ENCODE results near the gene CXXC5.

Gene CXXC5

DNA sequence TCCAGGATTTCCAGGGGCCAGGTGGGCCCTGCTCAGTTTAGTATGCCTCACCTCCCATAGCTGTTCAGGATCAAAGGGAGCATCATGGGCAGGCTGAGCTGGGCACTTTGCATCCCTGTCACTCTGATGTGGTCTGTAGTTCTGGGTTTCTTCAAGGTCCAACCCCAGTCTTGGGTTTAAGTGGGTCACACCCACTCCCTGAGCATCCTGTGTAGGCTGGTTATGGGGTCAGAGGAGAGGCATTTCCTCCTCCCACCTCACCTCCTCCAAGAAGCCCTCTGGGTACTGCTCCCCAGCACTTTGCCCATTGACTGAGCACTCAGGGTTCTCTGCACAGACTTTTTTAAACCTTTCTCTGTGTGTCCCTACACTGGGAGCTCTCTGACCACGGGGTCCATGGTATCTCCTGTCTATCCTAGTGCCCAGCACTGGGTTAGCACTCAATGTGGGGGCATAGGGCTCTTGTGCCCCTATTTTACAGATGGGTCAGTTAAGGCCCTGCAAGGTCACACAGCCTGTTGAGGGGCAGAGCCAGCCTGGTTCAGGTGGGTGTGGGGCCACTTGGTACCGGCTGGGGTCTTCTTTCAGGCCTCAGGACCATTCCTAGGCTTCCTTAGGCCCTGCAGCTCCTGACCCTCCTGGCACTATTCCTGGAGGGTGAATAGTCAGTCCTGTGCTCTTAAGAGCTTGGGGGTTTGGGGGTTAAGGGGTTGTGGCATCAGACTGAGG, 19.0 kb downstream of the CXXC5 start:
- no peak for DNase-seq

DNA sequence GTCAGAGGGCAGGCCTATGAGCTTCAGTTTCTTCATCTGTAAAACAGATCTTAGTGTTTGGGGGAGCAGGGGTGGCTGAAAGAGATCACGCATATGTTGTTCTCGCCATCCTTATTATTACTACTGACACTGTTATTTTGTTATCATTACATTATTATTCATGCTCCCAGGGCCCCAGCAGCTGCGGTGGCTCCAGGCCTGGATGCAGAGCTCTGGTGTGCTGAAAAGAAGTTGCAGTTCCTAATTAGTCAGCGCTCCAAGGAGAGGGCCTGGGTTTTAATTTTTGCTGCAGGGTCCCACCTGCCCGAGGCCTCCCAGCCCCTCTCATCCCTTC, 19.5 kb downstream of the CXXC5 start:
- no peak for DNase-seq

GRCh38 chr5:139668064-139668880, 20.1 kb downstream of the CXXC5 start:
- DNase-seq, result peak; percentile 41

GRCh38 chr5:139668924-139669661, 20.9 kb downstream of the CXXC5 start:
- DNase-seq, result no peak

- peak; percentile 18 for DNase-seq
These were observed 21.7 kb downstream of the CXXC5 start for GRCh38 chr5:139669662-139670368.

- DNase-seq, result peak; percentile 27
These were observed 22.4 kb downstream of the CXXC5 start for GRCh38 chr5:139670369-139671095.

DNA sequence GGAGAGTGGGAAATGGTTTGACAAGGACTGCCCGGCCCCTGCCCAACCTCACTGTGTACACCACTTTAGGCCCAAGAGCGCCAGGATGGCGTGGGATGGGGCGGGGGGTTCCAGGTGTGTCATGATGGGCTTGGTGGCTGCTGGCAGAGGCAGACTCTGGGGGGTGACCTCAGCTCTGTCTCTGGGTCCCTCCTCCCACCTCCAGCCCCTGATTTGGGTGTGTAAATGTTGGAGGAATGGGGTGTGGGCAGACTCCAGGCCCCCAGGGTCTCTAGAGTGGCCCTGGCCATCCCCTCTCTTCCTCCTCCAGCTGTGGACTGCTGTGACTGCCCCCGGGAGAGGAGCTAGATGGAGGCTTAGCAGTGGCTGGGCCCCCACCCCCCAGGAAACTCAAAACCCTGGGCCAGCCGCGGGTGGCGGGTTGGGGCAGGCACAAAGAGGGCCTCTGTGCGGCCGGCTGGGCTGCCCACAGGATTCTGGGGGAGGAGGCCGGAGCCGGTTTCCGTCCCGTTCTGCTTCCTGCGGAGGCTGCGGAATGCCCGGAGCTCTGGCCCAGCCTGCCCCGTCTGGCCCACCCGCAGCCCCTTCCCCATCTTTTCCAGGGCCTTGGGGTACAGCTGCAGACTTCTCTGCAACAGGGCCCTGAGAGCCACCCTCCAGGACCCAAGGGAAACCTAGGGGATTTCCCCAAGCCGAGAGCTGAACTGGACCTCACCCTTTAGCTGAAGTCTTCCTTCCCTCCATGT, 23.1 kb downstream of the CXXC5 start:
- no peak for DNase-seq

DNA sequence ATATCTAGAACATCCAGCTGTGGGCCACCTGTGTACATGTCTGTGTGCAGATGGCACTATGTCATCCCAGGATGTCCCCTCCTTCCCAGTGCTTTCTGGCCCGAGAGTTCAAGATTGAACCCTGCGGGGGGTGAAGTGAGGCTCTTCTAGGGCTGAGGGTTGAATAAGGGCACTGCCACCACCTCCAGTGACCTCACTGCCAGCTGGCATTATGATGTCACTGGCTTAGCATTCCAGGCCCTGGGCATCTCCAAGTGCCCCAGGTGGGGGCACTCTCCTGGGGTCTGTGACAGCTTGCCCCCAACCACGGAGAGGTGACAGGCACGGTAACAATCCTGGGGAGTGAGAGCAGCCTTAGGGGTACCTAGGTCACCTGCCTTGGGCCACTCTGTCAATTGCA, 27.1 kb downstream of the CXXC5 start:
- DNase-seq, result no peak

DNA sequence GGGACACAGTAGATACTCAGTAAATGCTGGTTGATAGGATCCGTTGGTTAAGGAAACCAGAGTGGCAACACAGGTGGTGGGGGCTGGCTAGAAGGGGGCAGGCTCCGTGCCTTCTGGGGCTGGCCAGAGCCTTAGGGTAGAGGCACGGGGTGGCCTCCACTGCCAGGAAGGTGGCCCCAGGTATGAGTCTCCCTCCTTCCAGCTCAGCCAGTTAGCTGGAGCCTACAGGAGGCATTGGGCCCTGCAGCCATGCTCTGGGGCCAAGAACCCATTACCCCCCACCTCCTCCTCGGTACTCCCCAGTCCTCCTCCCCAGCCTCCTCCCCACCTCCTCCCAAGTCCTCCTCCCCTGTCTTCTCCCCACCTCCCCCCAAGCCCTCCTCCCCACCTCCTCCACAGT, 27.7 kb downstream of the CXXC5 start:
- DNase-seq, result no peak

GRCh38 chr5:139676406-139676805, 28.3 kb downstream of the CXXC5 start:
- DNase-seq, result no peak

DNA sequence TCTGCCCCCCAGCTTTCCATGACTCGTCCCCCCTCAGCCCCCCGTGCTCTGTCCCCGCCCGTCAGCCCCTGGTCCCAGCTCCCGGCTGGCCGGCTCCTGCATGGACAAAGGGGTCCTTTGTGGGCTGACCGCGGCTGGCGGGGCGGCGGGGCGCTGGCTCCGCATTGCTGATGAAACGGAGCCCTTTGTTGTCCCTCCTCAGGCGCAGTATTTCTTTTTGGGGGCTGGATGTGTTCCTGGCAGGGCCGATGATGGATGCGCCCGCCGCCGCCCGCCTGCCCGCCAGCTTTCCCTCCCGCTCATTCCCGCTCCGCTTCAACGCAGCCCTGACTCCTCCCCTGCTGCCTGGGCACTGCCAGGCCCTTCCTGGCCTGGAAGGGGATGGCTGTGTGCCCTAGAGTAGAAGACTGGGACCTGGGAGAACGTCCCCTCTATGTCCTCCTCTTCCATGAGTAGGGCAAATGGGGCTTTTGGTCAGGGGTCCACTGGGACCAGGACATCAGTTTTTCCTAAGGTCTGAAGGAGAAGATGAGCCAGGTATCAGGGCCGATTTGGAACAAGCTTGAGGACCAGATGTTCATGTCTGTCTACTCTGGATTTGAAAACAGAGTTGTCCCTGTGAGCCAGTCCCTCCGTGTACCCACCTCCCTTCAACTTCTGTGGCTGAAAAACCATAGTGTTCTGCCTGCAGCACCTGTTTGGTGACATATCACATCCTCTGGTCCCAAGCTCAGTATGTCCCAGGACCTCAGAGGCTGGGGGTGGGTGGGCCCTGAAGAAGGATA, 29.0 kb downstream of the CXXC5 start:
- no peak for DNase-seq

DNA sequence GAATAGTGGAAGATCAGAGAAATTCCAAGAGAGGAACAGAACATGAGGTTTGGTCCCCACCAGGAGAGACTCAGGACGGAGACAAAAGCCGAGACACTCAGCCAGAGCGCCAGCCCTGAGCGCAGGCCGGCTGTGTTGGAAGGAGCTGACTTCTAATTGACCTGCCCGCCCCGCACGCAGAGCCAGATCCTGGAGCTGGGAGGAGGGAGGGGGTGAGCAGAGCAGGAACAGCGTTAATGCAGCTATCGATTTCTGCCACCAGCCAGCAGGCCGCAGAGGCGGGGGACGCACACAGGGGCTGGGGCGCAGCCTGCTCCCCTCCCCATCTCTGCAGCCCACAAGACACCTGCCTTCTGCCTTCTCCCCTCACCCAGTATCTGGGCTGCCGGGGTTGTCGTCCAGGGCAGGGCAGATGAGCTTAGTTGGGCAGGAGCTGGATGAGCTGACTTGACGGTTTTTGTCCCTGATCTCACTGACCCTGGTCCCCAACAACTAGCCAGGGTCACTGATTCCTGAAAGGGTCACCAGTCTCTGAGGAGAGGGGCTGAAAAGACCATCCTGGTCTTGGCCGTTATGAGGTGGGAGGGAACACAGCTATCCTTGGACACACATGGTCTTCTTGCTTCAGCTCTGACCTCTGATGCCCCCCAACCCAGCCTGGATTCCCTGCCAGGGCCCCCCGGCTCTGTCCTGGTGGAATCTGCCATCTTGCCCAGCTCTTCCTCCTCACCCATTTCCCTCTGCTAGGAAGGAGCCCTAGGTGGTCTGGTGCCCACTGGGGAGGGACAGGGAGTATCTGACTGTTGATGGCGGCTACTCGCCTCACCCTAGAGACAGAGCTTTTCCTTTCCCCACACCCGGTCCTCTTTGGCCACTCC, 29.8 kb downstream of the CXXC5 start:
- no peak for DNase-seq

DNA sequence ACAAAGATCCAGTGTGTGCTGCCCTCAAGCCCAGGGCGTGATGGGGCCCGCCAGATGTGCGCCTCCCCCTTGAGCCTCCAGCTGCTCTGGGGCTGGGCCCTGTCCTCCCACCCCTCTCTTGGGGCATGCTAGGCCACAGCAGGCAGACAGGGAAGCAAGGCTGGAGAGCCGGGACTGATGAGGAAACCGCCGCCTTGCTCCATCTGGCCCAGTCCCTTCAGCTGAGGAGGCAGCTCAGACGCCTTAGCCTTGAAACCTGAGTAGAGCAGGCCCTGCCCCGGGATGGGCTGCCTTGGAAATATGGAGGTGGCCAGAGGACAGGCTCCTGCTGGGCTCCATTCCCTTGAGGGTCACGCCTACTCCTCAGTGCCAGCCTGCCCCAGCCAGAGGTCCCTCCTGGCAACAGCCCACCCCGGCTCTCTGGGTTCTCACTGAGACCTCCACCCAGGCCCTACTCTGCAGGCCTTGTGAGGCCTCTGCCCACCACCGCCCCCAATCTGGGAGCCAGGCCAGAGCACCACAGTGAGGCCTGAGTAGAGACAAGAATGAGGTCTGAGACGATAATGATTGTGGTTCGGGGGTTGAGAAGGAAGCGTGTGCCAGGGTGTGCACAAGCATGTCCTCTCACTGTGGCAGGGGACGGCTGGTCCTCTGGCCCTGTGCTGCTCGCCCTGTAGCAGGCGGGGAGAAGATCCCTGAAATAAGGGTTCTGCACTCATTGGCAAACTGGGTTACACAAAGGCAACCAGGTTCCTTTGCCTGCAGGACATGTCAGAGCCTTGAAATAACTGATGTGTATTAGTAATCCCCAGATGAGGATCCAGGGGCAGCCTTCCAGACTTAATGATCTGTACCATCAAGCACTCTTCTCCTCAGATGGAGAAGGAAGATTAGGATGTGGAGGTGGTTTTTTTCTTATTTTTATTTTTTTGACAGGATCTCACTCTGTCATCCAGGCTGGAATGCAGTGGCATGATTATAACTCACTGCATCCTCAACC, 30.9 kb downstream of the CXXC5 start:
- DNase-seq, result no peak

- no peak for DNase-seq
These were observed 32.4 kb downstream of the CXXC5 start for GRCh38 chr5:139680368-139681111.

- DNase-seq, result no peak
These were observed 32.9 kb downstream of the CXXC5 start for GRCh38 chr5:139681112-139681458.

DNA sequence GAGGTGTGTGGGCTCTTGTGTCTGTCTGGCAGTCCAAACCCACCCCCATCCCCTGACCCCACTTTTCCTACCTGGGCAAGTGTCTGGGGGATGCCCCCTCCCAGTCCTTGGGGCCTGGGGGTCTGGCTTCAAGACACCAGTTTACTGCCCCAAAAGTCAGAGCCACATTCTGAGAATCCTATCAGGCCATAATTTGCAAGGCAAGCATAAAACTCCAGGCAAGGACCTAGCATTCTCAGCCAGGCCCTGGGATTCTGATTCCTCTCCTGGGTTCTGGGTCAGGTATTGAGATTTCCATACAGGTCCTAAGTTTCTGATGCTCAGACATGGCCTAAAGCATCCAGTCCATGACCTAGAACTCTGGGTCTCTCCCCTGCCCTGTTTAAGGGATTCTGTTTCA, 33.3 kb downstream of the CXXC5 start:
- DNase-seq, result no peak

DNA sequence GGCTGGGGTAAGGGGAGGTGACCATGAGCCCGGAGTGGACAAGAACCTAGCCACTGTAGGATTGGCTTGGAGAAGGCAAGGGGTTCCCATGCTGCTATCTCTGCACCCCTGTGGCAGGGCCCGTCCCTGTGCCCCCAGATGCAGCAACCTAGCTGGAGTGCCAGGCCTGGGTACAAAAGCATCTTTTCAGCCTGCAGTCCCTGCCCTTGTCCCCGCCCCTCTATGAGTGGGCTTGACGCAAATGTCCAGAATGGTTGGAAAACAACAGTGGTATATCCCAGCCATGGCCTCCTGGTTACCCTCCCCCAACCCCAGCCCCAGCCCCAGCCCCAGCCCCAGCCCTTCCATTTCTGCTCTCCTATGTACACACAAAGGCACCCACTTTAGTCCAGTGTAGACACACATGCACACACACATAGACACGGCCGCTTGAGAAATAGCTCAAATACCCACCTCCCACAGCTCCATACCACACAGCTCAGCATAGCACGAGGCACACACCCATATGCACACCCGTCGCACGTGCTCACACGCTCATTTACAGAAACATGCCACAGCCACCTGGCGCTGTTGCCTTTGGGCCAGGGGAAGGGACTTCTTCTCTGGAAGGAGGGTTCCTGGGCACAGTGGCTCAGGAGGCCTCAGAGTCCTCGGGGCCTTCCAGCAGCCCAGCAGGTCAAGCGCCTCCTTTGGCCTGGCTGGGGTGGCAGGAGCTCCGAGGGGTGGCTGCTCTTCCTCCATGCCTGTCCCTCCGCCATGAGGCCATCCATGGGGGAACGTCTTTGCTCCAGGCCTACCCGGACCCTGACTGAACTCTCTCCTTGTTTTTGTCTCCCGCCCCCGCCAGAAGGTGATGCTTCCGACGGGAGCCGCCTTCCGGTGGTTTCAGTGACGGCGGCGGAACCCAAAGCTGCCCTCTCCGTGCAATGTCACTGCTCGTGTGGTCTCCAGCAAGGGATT, 34.1 kb downstream of the CXXC5 start:
- DNase-seq, result no peak
